Measurements from ENCODE around the gene ACE.

Gene ACE

GRCh38 chr17:63434951-63435571, 41.8 kb upstream of the ACE start:
- no peak for DNase-seq (ENCODE audit: extremely low spot score)
- no peak for TF ChIP-seq CTCF (IDR thresholded peaks at IDR 0.05; ENCODE audit: control extremely low read depth, extremely low read depth, low read depth, missing control alignments)
- POLR2A ChIA-PET: interaction anchor here (0.6 kb wide), 1 partner anchor 839 kb away, joined by 3 read pairs; no protein-coding TSS in a partner anchor
- CTCF ChIA-PET: interaction anchor here (0.7 to 6.7 kb wide), 11 partner anchors 8 to 187 kb away, joined by 3 to 34 read pairs (median 5); partner anchors contain the start of genes CYB561 and MAP3K3

DNA sequence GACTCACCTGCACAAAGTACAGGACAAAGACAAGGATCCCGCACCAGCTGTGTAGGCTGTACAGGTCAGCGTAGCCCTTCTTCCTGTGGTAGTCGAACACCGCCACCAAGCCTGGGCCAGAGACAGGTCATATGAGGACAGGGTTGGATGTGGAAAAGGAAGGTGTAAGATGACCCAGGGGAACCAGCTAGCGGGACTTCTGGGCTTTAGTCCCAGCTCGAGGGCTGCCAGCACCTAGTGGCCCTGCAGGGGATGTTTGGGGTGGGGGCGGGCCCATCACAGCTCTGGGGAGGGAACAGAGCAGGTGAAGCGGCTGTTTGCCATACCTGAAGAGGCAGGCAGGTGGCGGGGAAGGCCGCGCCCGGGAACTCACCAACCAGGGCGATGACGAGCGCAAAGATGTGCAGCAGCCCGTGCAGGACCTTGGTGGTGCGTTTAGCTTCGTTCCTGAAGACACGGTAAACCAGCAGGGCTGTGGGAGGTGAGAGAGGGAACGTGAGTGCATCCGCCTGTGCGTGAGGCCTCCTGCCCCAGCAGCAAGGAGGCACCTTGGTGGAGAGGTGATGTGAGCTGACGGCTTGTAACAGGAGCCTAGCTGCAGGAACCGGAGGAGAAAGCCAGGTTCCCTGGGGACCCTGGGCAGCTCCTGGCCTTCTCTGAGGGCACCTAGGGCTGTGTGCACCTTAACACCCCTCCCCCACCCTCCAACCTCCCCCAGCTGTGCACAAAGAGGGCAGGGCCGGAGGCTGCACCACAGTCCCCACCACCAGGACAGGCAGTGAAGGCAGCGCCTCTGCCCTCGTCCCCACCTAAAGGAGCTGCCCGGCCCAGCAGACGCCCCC, 41.0 kb upstream of the ACE start:
- DNase-seq (ENCODE audit: extremely low spot score): no peak
- CTCF ChIA-PET: interaction anchor here (0.8 to 6.7 kb wide), 11 partner anchors 8 to 176 kb away, joined by 3 to 34 read pairs (median 5); partner anchors contain the start of gene CYB561
- no peak for TF ChIP-seq CTCF (IDR thresholded peaks at IDR 0.05; ENCODE audit: control extremely low read depth, extremely low read depth, low read depth, missing control alignments)
- POLR2A ChIA-PET: interaction anchor here (0.6 kb wide), 1 partner anchor 838 kb away, joined by 3 read pairs; no protein-coding TSS in a partner anchor

DNA sequence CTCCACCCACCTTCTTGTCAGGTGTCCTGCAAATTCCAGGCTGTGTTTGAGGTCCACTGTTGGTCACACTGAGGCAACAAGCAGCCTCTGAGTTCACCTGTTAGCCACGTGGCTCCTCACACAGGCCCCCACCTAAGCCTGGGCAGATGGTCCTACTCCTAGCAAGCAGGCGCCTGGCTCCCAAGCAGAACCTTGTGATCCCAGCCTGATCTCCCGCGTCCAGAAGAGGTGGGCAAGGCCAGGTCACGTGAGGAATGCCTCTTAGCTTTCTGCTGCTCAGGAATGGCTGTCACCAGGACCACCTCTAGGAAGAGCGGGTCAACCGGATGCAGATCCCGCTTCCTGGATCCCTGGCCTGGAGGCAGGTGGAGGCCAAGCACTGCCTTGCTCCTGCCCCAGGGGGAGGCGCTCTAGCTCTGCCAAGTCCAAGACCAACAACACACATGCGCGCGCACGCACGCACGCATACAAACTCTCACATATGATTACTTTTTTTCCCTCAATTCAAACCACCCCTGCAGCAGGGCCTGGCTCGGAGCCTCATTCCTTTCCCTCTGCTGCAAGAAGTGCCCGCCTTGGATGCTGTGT, 40.2 kb upstream of the ACE start:
- POLR2A ChIA-PET: no interaction called here
- CTCF ChIA-PET: interaction anchor here (0.7 to 6.7 kb wide), 9 partner anchors 8 to 175 kb away, joined by 3 to 34 read pairs (median 5); no protein-coding TSS in a partner anchor
- no peak for TF ChIP-seq CTCF (IDR thresholded peaks at IDR 0.05; ENCODE audit: control extremely low read depth, extremely low read depth, low read depth, missing control alignments)
- no peak for DNase-seq (ENCODE audit: extremely low spot score)

DNA sequence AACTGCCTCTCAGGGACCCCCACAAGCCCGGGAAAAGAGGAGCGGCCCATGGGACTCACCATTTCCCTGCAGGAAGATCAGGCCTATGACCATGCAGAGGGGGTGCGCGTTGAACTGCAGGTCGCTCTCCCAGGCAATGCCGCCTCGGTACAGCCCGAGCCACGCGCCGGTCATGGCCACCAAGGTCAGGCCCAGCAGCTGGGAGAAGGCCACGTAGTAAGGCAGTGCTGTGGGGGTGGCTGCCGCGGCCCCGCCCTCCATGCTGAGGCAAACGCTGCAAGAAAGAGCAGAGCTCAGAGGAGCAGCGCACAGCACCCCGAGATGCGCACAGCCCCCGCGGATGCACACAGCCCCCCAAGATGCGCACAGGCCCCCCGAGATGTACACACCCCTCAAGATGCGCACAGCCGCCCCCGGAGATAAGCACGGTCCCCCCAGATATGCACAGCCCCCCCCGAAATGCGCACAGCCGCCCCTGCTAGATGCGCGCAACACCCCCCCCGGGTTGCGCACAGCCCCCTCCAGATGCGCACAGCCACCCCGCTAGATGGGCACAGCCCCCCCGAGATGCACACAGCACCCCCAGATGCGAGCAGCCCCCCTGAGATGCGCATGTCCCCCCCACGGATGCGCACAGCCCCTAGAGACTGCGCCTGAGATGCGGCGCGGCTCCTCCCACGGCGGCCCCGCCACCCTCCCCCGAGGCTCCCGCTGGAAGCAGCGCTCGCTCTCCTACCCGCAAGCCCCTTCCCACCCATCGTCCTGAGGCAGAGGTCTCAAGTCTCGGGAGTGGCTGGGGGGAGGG, 39.4 kb upstream of the ACE start:
- ChIA-PET CTCF (interaction anchor here (0.7 to 6.7 kb wide), 6 partner anchors 9 to 174 kb away, joined by 3 to 34 read pairs (median 4); no protein-coding TSS in a partner anchor), POLR2A (no interaction called here)
- no peak for TF ChIP-seq CTCF (IDR thresholded peaks at IDR 0.05; ENCODE audit: control extremely low read depth, extremely low read depth, low read depth, missing control alignments)
- DNase-seq (ENCODE audit: extremely low spot score): no peak

DNA sequence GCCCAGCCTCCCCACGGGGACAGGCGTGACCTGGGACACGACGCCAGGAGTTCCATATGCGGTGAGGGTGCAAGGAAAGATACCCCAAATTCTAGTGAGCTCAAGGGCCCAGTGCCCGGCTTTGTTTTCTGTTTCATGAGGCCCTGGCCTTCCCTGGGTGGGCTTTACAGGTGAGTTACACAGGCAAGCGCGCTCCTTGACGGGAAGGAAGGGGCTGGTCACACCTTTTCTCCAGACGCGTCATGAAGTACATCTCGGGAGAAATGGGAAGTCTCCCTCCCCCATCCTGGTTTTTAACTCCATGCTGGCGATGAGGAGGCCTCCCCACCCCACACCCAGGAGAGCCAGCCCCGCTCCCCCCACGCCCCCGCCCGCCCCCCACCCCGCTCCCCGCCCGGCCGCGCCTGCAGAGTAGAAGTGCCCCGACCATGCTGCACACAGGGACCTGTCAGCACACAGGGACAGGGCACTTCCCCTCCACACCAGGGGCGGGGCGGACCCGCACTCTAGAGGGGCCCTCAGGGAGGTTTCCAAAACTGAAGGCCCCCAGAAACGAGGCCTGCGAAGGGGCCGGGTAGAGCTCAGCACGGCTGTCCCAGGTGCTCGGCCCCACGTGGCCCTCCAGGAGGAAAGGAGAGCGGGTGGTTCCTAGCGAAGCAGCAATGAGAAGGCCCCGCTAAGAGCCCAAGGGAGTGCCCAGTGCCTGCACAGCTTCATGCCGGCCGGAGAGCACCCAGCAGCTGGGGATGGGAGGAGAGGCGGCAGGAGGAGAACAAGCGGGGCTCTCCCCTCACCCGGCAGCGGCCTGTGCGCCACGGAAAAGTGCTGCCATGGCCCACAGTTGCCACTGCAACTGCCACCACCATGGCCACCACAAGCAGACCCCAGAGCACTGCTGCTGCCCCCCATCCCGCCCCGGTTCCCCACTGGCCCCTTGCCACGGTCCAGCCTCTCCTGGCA, 38.5 kb upstream of the ACE start:
- POLR2A ChIA-PET: no interaction called here
- CTCF ChIA-PET: interaction anchor here (0.9 to 2.4 kb wide), 3 partner anchors 13 to 41 kb away, joined by 3 to 26 read pairs (median 4); no protein-coding TSS in a partner anchor
- no peak for TF ChIP-seq CTCF (IDR thresholded peaks at IDR 0.05; ENCODE audit: control extremely low read depth, extremely low read depth, low read depth, missing control alignments)
- no peak for DNase-seq (ENCODE audit: extremely low spot score)

Measured in GM10248 (cell line).